Measurements from ENCODE around the gene BRAF. TPM values are rescaled to one million over a fixed set of nuclear protein-coding genes. Genes with fewer than 3 reads are reported as not detected.
"Not testable (repeated sequence)": the region's sequence is repeated elsewhere in the genome, so short reads cannot be mapped to it uniquely, and the experiment has no call there.

Gene BRAF
- total RNA-seq, 2 donors from 2014 or later, result 45.7 to 46.7 TPM

GRCh38 chr7:140917258-140917657 lies 7.5 kb downstream of the BRAF start:
- no peak overlapping the region for H3K4me3 ChIP-seq (ENCODE audit: low read length)
- H3K36me3 Mint-ChIP-seq (ENCODE audit: low read depth), result peaks cover 26% of the 10 kb centered on the region
- no peak overlapping the region for H3K27ac Mint-ChIP-seq
- H3K27ac ChIP-seq (ENCODE audit: low read depth, low read length), result no peak overlapping the region
- H3K4me1 Mint-ChIP-seq, result peaks cover 16% of the 10 kb centered on the region
- peaks cover 21% of the 10 kb centered on the region for H3K9me3 ChIP-seq (ENCODE audit: control insufficient read depth, low read length)
- H3K27me3 Mint-ChIP-seq (ENCODE audit: insufficient read depth), result peaks cover 13% of the 10 kb centered on the region
- no peak overlapping the region for H3K4me3 Mint-ChIP-seq
- peaks cover 4% of the 10 kb centered on the region for H3K4me1 ChIP-seq (ENCODE audit: control insufficient read depth, insufficient read depth, low read length)
- H3K9ac ChIP-seq (ENCODE audit: extremely low read depth, low read length, poor library complexity, severe bottlenecking), result no peak overlapping the region
- H3K27me3 ChIP-seq (ENCODE audit: control insufficient read depth, insufficient read depth, low read length, poor library complexity, severe bottlenecking), result no peaks in the 10 kb centered on the region
- peaks cover 8% of the 10 kb centered on the region for H3K36me3 ChIP-seq (ENCODE audit: control insufficient read depth, insufficient read depth, low read length)
- peaks cover 15% of the 10 kb centered on the region for H3K9me3 Mint-ChIP-seq
- no peak for TF ChIP-seq CTCF (conservative IDR thresholded peaks at IDR 0.05)
- WGBS, 2 experiments (ENCODE audit: insufficient coverage in 1 of 2, insufficient read length in 1 of 2), result 95 to 100% methylated on average over 1 of the region's 1 CpG
- DNase-seq, result no peak

- Mint-ChIP-seq H3K27me3 (ENCODE audit: insufficient read depth) (peaks cover 23% of the 10 kb centered on the region), H3K9me3 (peaks cover 15% of the 10 kb centered on the region), H3K4me1 (peaks cover 22% of the 10 kb centered on the region), H3K27ac (no peak overlapping the region), H3K36me3 (ENCODE audit: low read depth) (peaks cover 28% of the 10 kb centered on the region), H3K4me3 (no peak overlapping the region)
- no peak overlapping the region for H3K9ac ChIP-seq (ENCODE audit: extremely low read depth, low read length, poor library complexity, severe bottlenecking)
- H3K27ac ChIP-seq (ENCODE audit: low read depth, low read length), result no peak overlapping the region
- no peaks in the 10 kb centered on the region for H3K27me3 ChIP-seq (ENCODE audit: control insufficient read depth, insufficient read depth, low read length, poor library complexity, severe bottlenecking)
- DNase-seq, result no peak
- TF ChIP-seq CTCF (conservative IDR thresholded peaks at IDR 0.05), result no peak
- H3K36me3 ChIP-seq (ENCODE audit: control insufficient read depth, insufficient read depth, low read length), result peaks cover 8% of the 10 kb centered on the region
- WGBS, 2 experiments (ENCODE audit: insufficient coverage in 1 of 2, insufficient read length in 1 of 2), result 97 to 100% methylated on average over 2 to 4 of the region's 4 CpGs
- H3K4me3 ChIP-seq (ENCODE audit: low read length), result no peak overlapping the region
- H3K9me3 ChIP-seq (ENCODE audit: control insufficient read depth, low read length), result peaks cover 25% of the 10 kb centered on the region
- H3K4me1 ChIP-seq (ENCODE audit: control insufficient read depth, insufficient read depth, low read length), result peaks cover 4% of the 10 kb centered on the region
These were observed 8.7 kb downstream of the BRAF start for GRCh38 chr7:140915935-140916555.

- Mint-ChIP-seq H3K4me3 (no peak overlapping the region), H3K9me3 (peaks cover 11% of the 10 kb centered on the region), H3K4me1 (peaks cover 22% of the 10 kb centered on the region), H3K27ac (no peak overlapping the region), H3K27me3 (ENCODE audit: insufficient read depth) (peaks cover 25% of the 10 kb centered on the region), H3K36me3 (ENCODE audit: low read depth) (peaks cover 26% of the 10 kb centered on the region)
- TF ChIP-seq CTCF (conservative IDR thresholded peaks at IDR 0.05), result no peak
- peaks cover 4% of the 10 kb centered on the region for H3K4me1 ChIP-seq (ENCODE audit: control insufficient read depth, insufficient read depth, low read length)
- DNase-seq, result no peak
- no peak overlapping the region for H3K9ac ChIP-seq (ENCODE audit: extremely low read depth, low read length, poor library complexity, severe bottlenecking)
- peaks cover 25% of the 10 kb centered on the region for H3K9me3 ChIP-seq (ENCODE audit: control insufficient read depth, low read length)
- no peaks in the 10 kb centered on the region for H3K27me3 ChIP-seq (ENCODE audit: control insufficient read depth, insufficient read depth, low read length, poor library complexity, severe bottlenecking)
- H3K4me3 ChIP-seq (ENCODE audit: low read length), result no peak overlapping the region
- peaks cover 18% of the 10 kb centered on the region for H3K36me3 ChIP-seq (ENCODE audit: control insufficient read depth, insufficient read depth, low read length)
- H3K27ac ChIP-seq (ENCODE audit: low read depth, low read length), result no peak overlapping the region
These were observed 10.6 kb downstream of the BRAF start for GRCh38 chr7:140914083-140914482.

GRCh38 chr7:140913596-140913928 lies 11.2 kb downstream of the BRAF start:
- H3K36me3 Mint-ChIP-seq (ENCODE audit: low read depth), result peaks cover 26% of the 10 kb centered on the region
- H3K4me1 Mint-ChIP-seq, result peaks cover 22% of the 10 kb centered on the region
- Histone ChIP-seq H3K36me3 (ENCODE audit: control insufficient read depth, insufficient read depth, low read length) (peaks cover 16% of the 10 kb centered on the region), H3K9me3 (ENCODE audit: control insufficient read depth, low read length) (peaks cover 22% of the 10 kb centered on the region)
- peaks cover 25% of the 10 kb centered on the region for H3K27me3 Mint-ChIP-seq (ENCODE audit: insufficient read depth)
- not testable (repeated sequence) for H3K4me1 ChIP-seq (ENCODE audit: control insufficient read depth, insufficient read depth, low read length); H3K4me3 ChIP-seq (ENCODE audit: low read length); H3K27me3 ChIP-seq (ENCODE audit: control insufficient read depth, insufficient read depth, low read length, poor library complexity, severe bottlenecking); H3K27ac Mint-ChIP-seq; H3K4me3 Mint-ChIP-seq; H3K27ac ChIP-seq (ENCODE audit: low read depth, low read length); H3K9ac ChIP-seq (ENCODE audit: extremely low read depth, low read length, poor library complexity, severe bottlenecking); DNase-seq
- H3K9me3 Mint-ChIP-seq, result peaks cover 10% of the 10 kb centered on the region
- 90 to 91% methylated on average over 5 of the region's 5 CpGs for WGBS, 2 experiments (ENCODE audit: insufficient coverage in 1 of 2, insufficient read length in 1 of 2)

Data from endodermal cell (in vitro differentiated cells).